CD4-positive, alpha-beta T cell treated with Interferon alpha-2 for 1 hour (primary cell): ENCODE results near the gene EGFLAM.
"Not testable (repeated sequence)": the region's sequence is repeated elsewhere in the genome, so short reads cannot be mapped to it uniquely, and the experiment has no call there.

Experiments used
- DNase-seq, 2 donors: peaks; one replicate each; pipeline ENCODE4 v3.0.0-alpha.2; 2020 to 2022

EGFLAM gene

DNA sequence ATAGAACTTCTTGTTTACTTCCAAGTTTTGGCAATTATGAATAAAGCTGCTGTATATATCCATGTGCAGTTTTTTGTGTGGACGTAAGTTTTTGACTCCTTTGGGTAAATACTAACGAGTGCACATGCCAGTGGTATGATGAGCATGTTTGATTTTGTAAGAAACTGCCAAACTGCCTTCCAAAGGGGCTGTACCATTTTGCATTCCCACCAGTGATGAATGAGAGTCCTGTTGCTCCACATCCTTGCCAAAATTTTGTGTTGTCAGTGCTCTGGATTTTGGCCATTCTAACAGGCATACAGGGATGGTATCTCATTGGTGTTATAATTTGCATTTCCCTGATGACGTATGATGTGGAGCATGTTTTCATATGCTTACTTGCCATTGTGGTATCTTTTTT lies 73.5 kb downstream of the EGFLAM start:
- no peak for DNase-seq

GRCh38 chr5:38333181-38333580 lies 74.8 kb downstream of the EGFLAM start:
- DNase-seq, result not testable (repeated sequence)

GRCh38 chr5:38338455-38338854 lies 80.1 kb downstream of the EGFLAM start:
- DNase-seq, result no peak

DNA sequence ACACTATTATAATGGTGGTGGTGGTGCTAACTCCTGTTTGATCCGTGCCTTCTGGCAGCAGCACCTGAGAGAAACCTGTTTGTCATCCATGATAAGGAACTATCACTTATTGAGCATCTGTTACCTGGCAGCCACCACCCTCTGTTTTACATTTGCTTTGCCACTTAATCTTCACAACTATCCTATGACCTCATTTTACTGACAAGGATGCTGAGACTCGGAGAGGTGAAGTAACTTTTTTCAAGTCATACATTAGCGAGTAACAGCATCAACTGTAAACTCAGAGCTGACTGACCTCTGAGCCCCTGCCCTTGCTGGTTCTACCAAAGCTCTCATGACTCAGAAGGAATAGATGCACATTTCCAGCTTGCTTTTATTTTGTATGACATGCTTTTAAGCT lies 81.1 kb downstream of the EGFLAM start:
- no peak for DNase-seq

- no peak for DNase-seq
Observed at GRCh38 chr5:38341056-38341455, 82.7 kb downstream of the EGFLAM start.

DNA sequence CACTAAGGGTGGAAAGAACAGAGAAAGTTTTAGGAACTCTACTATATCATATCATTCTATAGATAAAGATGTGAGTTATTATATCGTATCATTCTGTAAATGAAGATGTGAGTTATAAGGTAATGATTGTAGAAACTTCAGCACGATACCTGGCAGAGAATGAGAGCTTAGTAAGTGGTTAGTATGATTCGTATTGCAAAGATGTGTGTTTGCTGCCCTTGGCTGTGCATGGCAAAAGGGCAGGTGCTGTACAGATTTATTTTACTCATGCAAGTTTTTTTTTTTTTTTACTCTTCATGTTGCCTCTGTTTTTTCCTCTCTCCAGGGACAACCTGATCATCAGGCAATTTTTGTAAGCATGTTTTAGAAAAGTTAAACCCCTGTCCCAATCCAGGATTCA lies 83.3 kb downstream of the EGFLAM start:
- no peak for DNase-seq

GRCh38 chr5:38342261-38342660 lies 83.9 kb downstream of the EGFLAM start:
- DNase-seq, result no peak

DNA sequence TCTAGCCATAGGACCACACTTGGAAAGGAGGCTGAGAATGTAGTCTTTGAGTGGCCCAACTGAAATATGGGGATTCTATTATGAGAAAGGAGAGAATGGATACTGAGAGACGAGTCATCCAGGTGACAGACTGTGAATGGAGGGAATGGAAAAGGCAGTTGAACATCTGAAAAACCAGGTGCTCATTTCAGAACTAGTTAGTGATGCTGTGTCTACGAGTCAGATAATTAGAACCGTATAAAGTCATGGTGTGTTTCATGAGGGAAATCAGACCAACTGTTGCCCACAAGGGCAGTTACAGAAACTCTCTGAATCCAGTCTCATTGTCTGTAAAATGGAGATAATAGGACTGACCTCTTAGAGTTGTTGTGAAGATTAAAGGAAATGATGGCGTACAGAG lies 86.5 kb downstream of the EGFLAM start:
- DNase-seq, result no peak

DNA sequence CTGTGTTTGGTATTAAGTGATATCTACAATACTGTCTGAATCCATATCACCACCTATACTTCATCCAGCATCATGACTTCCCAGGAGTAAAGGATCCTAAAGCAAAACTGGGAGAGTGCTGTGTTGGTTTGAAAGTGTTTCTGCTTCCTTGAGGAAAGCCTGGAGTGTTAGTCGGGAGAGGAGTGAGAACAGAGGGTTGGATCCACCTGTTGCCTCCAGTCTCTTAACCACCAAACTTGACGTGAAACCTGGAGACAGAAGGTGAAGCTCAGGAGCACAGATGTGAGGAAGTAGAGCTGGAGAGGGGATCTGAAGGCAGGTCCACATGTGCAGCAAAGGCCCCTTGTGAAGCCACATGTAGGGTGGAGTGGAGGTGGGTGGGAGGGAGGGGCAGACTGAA lies 88.2 kb downstream of the EGFLAM start:
- DNase-seq, result no peak

DNA sequence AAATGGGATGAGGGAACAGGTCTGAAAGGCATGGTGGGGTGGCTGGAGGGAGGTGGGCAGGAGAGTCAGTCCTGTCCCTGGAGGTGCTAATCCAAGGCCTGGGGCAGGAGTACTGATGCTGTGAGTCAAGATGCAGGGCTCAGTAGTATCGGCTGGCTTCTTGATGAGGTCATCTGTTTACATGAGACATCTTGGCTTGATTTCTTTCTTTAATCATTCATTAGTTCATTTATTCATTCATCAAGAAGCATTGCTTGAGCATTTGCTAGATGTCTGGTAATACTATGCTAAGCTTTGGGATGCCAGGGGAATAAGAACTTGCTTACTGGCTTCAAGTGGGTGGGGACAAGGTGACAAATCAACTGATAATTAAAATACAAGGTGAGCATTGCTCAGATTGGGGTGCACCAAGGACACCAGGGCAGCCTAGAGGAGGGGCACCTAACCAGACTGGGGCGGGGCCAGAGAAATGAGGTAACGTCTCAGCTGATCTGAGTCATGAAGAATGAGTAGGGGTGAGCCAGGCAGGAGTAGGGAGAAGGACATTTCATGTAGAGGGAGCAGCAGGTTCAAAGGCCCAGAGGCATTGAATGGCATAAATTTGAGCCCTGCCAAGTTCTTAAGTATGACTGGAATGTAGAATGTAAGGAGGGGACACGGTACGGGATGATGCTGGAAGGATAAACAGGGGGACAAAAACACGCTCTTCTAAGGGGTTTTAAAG lies 88.8 kb downstream of the EGFLAM start:
- no peak for DNase-seq

DNA sequence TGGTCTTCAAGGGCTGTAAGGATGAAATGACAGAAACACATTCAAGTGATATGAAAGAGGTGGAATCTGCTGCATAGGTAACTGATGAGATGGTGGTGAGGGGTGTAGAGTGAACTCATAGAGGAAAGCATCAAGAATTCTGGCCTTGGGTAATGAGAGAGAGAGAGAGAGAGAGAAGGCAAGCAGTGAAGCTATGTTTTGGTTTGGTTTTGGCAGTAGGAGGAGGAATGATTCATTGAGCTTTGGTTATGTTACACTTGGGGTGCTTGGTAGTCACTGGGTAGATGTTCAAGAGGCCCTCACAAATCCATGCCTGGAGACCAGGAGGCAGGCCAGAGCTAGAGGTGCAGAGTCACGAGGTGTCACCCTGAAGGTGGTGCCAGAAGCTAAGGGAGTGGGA lies 89.5 kb downstream of the EGFLAM start:
- no peak for DNase-seq

GRCh38 chr5:38360323-38361061 lies 102.1 kb downstream of the EGFLAM start:
- no peak for DNase-seq

GRCh38 chr5:38362713-38363112 lies 104.4 kb downstream of the EGFLAM start:
- no peak for DNase-seq

DNA sequence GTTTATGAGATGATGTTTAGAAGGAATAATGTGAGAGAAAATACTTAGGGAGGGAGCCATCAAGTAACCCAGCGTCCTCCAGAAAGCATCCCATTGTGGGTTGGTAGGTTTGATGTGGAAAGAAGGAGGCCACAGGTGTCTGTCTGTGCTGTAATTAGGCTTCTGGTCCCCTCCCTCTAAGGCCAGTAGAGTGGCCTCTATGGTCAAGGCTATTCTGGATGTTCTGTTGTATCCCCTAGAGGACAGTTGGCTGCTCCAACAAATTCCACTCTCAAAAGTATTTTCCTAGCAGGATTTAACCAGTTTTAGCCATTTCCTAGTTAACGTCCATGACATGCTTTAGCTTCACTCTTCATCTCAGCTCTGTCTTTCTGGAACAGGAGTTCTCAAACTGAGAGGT lies 106.5 kb downstream of the EGFLAM start:
- no peak for DNase-seq

DNA sequence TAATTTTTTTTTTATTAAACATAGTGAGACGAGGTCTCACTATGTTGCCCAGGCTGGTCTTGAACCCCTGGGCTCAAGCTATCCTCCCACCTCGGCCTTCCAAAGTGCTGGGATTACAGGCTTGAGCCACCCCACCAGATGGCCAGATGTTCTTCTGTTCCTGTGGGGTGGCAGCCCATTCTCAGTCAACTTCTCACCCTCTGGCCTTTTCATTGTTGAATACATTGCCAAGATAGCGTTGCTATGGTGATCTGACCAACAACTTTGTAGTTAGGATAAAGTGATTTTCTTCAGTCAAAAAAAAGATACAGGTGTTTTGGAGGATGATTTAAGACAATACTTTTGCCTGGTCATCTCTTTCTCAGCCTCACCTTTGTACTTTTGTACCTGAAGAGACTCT lies 109.1 kb downstream of the EGFLAM start:
- no peak for DNase-seq

DNA sequence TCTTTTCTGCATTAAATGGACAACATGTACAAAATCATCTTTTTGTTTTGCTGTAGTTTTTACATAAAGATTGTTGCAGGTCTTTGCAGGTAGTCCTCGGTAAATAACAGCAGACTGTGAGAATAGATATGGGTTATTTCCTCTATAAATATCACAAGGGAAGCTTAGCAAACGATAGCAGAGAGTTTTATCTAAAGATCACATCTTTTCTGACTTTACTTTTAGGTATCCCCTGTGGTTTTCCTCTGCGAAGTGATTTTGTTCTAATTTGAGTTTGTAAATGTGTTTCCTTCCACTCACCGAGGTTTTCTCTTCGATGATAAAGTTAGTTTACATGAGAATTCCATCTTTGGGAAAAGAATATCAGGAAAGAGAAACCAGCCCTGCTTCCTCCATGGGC lies 109.6 kb downstream of the EGFLAM start:
- no peak for DNase-seq

GRCh38 chr5:38369692-38370091 lies 111.3 kb downstream of the EGFLAM start:
- no peak for DNase-seq

GRCh38 chr5:38370358-38371100 lies 112.2 kb downstream of the EGFLAM start:
- DNase-seq, result no peak

DNA sequence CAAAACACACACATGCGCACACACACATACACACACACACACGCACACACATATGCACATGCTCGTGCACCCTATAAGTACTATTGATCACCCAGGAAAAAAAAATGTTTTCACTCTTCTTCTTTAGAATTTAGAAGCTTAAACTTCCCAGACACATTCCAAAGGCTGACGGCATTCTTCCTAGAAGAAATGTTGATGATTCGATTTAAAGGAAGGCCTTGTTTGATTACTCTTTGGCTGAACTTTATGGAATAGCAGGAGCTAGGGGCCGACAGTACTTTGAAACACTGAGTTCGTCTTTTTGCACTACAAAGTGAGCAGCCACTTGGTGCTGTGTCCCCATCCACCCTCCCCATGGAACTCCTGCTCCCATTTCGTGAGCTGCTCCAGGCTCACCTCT lies 113.2 kb downstream of the EGFLAM start:
- no peak for DNase-seq

GRCh38 chr5:38373743-38374142 lies 115.4 kb downstream of the EGFLAM start:
- DNase-seq, result no peak

- DNase-seq, result no peak
Observed at GRCh38 chr5:38375423-38375822, 117.1 kb downstream of the EGFLAM start.

- peak in 1 of 2 donors; percentile 19 for DNase-seq
Observed at GRCh38 chr5:38376404-38376803, 118.0 kb downstream of the EGFLAM start.

GRCh38 chr5:38378579-38378978 lies 120.2 kb downstream of the EGFLAM start:
- DNase-seq, result no peak

GRCh38 chr5:38379350-38379937 lies 121.1 kb downstream of the EGFLAM start:
- DNase-seq, result no peak
